GM21381 (cell line): Measurements from ENCODE around the gene FUS.
"Not testable (repeated sequence)": the region's sequence is repeated elsewhere in the genome, so short reads cannot be mapped to it uniquely, and the experiment has no call there.

Experiments used
- ATAC-seq: cut with Tn5 transposase; IDR thresholded peaks from one replicate; pipeline ENCODE4 v1.9.1; 2021; ENCODE audit warnings: mild to moderate bottlenecking, moderate library complexity; ENCODE audit not compliant: unreplicated experiment

FUS gene

DNA sequence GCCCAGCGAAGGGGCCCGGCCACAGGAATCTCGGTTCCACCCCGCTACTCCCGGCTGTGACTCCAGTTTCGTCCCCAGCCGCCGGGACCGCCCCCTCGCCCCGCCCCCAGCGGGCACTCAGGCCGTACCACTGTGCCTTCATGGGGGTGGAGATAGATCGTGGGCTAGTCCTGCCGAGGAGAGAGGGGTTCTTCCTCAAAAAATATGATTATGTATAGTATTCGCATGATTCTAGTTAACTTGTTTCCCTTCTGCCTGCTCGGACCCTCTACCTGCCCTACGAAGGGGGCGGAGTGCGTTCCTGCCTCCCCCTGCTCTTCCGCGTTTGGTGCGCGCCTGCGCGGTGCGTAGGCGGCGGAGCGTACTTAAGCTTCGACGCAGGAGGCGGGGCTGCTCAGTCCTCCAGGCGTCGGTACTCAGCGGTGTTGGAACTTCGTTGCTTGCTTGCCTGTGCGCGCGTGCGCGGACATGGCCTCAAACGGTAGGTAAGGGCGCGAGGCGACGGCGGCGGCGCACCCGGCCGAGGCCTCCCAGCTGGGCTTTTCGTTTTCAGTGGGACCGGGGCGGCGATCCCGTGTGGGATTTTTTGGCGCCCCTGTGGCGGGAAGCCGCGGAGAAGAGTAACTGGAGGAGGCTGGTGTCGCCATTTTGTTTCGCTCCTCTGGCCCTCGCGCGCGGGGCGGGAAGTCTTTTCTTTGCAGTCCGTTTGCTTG is at the start of gene FUS:
Gene FUS, plus strand, starts transcription at position 393 of the 713 bp plus-strand sequence. Its CDS starts 76 bp downstream, at position 469.
- ATAC-seq = peak; percentile 53

DNA sequence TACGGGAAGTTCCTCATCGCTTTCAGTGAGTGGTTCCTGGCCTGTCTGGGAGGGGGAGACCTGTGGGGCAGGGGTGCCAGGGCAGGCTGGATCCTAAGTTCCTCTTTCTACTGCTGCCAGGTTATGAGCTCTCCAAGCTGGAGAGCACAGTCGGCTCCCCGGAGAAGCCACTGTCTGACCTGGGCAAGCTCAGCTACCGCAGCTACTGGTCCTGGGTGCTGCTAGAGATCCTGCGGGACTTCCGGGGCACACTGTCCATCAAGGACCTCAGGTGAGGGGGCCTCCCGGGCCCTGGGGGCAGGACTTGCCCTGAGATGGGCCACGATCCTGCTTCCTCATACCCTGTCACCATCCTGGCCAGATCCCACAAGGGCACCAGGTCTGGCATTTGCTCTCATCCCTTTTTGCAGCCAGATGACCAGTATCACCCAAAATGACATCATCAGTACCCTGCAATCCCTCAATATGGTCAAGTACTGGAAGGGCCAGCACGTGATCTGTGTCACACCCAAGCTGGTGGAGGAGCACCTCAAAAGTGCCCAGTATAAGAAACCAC is 49.5 kb upstream of the FUS start:
- no peak for ATAC-seq

GRCh38 chr16:31130899-31131298 is 49.0 kb upstream of the FUS start:
- no peak for ATAC-seq

GRCh38 chr16:31131416-31131815 is 48.5 kb upstream of the FUS start:
- ATAC-seq = no peak

DNA sequence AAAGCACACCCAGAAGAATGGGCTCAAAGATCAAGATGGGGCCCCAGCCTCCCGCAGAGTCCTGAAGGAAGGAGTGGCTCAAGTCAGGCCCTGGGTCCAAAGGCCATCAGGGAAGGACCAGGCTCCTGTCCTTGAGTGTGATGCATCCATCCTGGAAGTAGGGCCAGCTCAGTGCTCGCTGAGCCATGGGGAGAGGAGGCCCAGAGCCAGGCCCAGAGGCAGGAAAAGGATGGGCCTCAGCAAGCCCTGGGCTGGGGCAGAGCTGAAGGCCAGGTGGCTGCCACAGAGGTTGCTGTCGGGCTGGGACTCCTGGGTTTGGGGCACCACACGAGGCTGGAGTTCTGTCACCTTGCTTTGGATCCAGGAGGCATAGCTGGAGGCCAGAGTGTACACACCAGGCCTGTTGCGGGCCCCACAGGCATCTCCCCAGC is 48.1 kb upstream of the FUS start:
- no peak for ATAC-seq

DNA sequence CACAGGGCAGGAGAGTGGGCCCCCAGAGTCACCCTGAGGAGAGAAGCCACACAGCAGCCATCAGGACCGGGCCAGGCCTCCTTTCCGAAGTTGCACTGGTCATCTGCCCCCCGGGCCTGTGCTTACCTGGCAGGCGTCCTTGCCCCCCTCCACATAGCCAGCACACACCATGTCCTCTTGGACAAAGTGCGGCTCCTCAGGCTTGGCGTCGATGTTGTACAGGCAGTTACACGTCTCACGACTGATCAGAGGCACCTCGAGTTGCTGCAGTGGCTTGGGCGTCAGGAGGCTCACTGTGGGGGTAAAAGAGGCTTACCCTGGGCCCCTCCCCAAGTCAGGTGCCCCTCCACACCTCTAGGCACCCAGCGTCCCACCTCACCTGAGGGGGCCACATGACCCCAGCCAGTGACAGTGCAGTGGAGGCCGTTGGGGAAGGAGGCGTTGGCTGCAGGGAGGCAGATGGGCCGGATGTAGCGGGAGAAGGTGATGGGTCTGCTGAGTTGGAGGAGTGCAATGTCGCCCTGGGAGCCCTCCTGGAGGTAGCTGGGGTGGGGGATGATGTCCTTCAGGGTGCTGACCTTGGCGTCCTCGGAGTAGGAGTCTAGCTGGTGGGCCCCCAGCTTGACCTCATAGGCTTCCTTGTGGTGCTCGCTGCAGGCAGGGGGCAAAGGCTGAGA is 47.5 kb upstream of the FUS start:
- no peak for ATAC-seq

GRCh38 chr16:31133046-31133501 is 46.9 kb upstream of the FUS start:
- no peak for ATAC-seq

- no peak for ATAC-seq
These were observed 45.8 kb upstream of the FUS start for GRCh38 chr16:31134091-31134571.

- ATAC-seq = no peak
These were observed 45.1 kb upstream of the FUS start for GRCh38 chr16:31134625-31135534.

DNA sequence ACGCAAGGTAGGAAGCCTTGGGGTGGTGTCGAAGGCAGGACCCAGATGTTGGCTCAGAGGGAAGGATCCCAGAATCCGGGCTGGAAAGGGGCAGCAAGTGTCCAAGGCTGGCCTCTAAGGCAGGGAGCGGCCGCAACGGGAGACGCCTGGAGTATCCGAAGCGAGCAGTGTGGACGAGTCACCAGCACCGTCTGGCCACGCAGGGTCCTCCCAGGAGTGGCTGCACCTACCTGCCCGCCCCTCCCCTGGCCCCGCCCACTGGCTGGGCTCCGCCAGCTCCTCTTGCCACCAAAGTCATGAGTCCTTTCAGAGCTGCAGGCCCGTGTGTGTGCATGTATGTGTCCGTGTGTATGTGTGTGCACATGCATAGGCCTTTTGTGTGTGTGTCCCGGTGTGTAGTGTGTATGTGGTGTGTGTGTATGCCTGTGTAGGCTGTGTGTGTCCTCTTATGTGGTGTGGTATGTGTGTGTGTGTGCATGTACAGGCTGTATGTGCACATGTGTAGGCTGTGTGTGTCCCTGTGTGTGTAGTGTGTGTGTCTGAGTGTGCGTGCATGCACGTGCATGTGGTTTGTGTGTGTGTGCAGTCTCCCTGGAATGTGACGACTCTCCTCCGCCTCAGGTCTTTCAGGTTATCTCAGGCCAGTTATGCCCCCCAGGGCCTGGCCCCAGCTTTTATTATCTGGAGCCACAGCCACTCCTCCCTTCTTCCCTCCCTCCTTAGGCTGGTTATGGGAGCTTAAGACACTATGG is 44.2 kb upstream of the FUS start, which contains the start of gene PRSS8:
Gene PRSS8, minus strand, starts transcription at position 193 of the 752 bp plus-strand sequence. CDS start 229 bp downstream, outside the sequence.
- no peak for ATAC-seq

GRCh38 chr16:31136287-31136662 is 43.7 kb upstream of the FUS start:
- ATAC-seq = no peak

GRCh38 chr16:31136822-31137499 is 43.0 kb upstream of the FUS start:
- ATAC-seq = not testable (repeated sequence)

GRCh38 chr16:31138621-31139578 is 41.0 kb upstream of the FUS start:
- ATAC-seq = no peak

- not testable (repeated sequence) for ATAC-seq
These were observed 38.9 kb upstream of the FUS start for GRCh38 chr16:31141071-31141469.

DNA sequence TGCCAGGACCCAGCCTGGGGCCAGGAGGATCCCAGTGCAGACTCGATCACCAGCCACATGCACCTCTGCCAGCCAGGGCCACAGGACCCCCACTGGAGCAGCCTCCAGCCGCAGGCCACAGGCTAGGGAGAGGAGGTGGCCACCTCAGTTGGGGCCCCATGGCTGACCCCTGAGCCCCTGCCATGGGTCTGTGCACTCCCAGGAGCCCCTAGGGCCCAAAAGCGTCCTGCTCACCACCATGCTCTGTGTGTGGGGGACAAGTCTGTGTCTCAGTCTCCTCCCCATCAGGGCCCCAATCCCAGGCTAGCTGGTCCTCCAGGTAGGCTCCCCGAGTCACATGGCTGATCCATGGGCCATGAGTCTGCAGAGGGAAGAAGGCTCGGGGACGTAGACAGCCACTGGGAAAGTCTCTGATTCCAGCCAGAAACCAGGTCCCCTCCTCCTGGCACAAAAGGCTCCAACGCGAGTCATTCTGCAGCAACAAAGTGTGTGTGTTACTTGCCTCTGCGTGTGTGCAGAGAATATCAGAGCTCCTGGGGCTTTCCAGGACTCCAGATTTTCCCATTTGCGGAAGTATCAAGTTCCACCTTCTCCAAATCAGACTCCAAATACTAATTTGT is 38.3 kb upstream of the FUS start:
- ATAC-seq = no peak

GRCh38 chr16:31142109-31143010 is 37.6 kb upstream of the FUS start:
- peak; percentile 89 for ATAC-seq
